HUDEP-2 (cell line): Measurements from ENCODE around the gene AKR7A2.

Source experiments
- DNase-seq, 76 experiments: peaks; one replicate each; lab custom pipeline; 2025; ENCODE audit not compliant: unreplicated experiment in 76 of 76; lab: John Stamatoyannopoulos, UW

Gene AKR7A2

DNA sequence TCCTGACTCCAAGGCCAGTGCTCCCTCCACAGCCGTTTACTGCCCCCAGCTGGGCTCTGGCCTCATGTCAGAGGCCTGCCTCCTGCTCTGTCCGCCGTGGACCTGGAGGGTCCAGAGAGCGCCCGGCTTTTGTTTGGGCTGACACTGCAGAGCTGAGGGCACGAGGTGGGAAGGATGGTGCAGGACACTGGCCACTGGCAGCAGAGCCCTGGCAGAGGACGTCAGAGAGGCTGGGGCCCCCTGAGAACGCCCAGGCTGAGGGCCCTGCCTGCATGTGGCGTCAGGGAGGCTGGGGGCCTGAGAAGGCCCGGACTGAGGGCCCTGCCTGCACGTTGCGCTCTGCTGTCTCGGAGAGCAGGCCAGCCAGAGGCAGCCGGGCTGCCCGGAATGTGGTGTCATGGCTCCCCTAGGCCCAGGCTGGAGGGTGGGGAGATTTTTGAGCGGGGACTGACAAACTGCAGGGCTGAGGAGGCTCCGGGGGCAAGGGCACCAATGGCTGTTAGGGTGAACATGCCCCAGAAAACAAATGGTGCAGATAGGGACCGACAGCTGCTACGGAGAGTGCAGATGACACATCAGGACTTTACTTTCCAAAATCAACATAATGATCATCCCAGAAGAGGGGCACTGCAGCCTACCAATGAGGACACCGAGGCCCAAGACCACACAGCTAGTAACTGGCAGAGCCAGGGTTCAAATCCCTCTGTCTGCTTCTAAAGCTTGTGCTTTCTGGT lies 31.8 kb upstream of the AKR7A2 start:
- no peak for DNase-seq

DNA sequence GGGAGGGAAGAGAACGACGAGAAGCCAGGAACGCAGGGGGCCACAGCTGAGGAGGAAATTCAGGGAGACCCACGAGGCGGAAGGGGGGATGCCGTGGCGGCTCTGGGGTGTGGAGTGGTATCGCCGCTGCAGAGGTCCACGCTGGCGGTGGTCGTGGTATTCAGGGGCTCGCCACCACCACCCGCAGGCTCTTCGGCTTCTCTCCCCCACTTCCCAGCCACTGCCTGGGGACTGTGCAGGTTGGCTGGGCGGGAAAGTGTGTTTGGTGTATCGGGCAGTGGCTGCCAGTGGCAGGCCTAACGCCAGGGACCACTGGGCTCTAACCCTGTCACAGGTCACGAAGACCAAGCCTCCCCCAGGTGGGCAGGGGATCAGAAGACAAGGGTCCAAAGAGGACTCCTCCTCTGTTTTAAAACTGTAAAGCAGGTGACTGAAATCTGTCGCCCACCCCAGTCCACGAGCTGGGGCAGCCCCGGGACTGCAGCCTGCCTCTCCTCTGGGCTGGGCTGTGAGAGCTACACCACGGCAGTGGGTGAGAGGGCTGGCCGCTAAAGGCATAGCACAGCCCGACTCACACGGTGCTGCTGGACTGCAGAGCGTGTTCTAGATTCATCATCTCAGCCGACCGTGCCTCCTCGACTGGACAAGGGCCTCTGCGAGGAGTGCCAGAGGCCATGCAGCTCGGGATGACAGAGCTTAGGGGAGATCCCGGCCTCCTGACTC lies 31.1 kb upstream of the AKR7A2 start:
- no peak for DNase-seq

DNA sequence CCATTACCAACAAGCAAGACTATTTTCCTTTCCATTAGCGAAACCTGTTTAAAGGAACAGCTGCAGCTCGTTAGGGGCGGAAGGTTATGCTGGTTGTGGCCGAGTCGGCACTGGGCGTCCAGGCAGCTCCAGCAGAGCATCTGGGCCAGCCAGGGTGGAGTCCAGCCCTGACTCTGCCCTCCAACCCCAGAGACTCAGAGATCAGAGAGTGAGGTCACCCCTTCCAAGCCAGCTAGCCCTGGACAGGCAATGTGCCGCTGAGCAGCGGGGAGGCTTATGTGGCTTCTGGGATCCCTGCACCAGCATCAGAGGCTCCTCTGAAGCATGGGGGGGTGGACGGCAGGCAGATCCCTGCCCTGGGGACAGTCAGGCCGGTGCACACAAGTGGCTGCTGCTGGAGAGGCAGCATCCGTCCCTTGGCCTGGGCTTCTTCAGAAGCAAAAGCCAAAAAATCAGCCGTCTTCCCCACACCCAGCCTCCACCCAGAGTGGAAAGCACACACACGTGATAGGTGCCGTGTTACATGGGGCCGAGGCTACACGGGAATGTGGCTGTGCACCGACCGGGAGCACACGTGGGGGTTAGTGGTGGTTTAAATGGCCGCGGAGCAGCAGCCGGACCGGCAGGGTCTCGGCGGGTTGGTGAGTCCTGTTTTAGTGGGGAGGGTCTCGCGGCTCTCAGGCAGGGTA lies 30.3 kb upstream of the AKR7A2 start:
- DNase-seq = no peak

DNA sequence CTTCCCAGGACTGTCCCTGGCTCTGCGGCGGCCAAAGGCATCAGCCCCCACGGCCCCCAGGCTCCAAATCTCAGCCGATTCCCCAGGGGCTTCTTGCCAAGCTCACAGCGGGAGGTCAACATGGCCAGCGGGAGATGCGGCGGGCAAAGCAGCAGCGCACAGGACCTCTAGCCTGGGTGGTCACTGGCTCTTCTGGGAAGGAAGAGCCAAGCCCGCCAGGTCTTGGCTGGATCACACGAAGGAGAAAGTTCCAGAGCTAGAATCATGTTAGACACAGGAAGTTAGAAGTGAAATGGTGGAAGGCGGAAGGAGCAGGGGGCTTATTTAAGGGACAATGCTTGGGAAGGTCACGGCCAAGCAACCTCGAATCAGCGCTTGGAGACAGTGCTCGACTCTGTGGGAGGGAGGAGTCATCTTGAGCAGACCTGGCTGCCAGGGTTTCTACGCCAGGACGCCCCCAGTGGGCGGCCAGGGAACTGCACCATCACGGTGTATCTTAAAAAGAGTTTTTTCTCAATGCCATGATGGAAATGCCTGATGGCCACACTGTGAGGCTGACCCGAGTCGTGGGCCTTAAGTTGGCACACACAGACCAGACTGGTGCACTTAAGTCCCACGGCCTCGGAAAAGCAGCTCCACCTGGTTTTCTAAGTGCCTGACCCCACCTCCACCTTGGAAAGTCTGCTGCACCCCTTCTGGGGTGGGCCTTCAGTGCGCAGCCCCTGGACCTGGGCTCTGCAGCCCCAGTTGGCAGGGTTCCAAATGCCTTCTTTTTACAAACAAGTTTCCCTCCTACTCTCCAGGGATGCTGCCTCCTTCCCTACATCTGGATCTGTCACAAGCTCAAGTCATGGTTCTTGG lies 29.5 kb upstream of the AKR7A2 start:
- DNase-seq = peak in 67 of 76 experiments; percentile 13 to 85 (median 58)

DNA sequence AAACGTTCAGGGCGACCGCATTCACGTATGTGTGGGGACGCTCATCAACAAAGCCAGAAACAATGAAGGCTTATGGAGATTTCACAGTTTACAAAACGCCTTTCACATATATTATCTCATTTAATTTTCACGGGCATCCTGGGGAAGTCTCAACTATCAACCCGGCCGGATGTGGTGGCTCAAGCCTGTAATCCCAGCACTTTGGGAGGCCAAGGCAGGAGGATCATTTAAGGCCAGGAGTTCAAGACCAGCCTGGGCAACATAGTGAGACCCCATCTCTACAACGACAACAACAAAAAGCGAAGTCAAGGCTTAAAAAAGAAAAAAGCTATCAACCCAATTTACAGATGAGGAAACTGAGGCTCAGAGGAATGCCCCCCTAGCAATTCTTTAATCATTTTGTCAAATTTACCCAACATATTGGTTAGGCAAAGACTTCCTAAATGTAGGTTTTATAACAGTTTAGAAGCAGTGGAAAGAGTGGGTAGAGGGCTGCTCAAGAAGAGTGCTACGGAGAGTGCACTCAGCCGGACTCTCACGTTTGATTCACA lies 28.5 kb upstream of the AKR7A2 start:
- DNase-seq = no peak

DNA sequence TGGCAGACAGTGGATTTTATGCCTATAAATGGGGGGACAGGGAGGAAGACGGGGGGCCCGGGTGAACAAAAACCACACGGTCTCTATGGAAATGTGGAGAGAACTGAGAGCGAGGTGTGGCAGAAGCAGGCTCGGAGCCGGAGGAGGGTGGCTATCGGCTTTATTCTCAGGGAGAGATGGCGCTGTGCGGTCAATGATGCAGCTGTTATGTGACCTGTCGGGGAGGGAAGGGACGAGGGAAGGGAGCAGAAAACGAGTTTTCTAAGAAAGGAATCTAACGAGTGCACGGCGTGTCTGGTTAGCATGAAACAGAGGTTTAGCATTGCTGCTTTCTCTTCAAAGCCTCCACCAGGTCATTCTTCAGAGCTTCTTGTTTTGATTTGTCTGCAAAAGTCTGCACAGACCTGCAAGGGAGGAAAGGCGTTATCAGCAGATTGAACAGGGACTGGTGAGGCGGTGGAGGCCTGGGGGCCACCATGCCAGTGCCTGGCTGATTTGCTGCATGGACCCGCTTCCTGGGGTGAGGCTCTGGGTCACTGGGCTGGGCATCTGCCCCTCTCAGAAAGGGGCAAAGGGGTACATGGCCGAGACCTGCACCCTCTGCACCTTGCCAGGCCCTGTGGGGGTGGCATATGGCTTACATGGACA lies 27.4 kb upstream of the AKR7A2 start:
- no peak for DNase-seq

DNA sequence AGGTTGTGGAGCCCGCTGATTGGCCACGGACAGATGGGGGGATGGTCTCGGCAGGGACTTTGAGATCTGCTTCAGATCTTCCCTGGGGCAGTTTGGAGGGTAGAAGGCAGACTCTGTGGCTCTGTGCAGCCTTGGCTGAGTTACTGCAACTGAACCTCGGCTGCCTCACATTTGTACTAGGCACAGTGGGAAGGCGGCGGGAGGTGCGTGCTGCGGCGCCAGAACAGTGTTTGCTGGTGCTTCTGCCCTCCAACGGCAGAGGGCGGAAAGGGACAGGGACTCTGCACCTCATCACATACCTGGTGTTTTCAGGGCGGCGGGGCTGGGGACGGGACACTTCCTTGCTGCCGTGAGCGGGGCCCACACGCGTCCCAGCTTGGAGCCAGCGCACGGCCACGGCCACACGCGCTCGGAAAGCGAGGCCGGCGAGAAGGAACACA lies 26.4 kb upstream of the AKR7A2 start:
- DNase-seq = no peak

DNA sequence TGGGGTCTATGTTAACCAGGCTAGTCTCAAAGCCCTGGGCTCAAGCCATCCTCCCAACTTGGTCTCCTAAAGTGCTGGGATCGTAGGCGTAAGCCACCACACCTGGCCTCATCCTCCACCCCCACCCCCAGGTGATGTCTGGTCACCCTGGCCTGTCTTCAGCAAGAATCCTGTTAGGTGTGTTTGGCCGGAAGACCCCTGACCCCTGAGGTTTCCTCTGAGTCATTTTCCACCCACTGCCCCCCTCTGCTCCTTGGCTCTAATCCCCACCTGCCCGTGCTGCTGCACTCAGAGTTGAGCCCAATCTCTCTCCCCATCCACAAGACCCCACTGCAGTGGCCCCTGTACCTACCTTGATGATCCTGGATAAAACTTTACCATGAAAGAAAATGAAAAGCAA lies 25.3 kb upstream of the AKR7A2 start:
- no peak for DNase-seq

DNA sequence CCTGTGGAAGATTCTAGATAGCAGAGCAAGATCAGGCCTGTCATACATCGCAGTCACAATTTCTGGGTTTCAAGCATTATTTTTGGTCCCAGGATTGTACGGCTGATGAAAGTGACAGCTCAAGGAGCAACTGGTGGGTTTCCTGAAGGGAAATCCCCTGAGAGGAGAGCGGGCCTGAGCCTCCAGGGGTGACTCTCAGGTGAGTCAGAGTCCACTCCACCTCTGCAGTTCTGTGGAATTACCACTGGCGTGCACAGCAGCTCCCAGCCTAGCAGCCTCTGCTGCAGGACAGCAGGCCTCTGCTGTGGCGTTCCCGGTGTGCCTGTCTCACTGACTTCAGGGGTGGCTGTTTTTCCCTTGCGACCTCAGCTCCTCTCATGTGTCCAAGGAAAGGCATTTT lies 24.6 kb upstream of the AKR7A2 start:
- DNase-seq = no peak

DNA sequence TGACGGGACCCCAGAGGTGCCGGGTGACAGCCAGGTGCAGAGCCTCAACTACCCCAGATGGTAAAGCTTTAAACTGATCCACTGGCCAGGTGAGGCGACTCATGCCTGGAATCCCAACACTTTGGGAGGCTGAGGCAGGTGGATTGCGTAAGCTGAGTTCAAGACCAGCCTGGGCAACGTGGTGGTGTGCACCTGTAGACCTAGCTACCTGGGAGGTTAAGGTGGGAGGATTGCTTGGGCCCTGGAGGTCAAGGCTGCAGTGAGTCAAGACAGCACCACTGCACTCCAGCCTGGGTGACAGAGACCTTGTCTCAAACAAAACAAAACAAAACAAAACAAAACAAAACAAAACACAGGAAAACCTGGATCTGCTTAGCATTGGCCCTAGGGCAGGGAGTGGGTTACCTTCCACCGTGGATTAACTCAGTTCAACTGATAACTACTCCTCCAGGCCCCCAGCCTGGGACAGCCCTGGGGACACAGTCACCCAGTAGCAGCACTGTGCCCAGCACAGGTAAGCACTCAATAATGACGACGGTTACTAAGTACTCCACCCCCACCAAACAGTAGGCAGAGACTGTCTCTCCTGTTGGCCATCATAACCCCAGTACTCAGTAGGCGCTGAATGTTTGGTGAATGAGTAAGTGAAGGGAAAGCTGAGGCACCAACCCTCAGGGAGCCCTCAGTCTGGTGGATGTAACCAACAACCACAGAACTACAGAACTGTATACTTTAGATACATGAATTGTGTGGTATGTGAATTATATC lies 21.8 kb upstream of the AKR7A2 start:
- DNase-seq = no peak

DNA sequence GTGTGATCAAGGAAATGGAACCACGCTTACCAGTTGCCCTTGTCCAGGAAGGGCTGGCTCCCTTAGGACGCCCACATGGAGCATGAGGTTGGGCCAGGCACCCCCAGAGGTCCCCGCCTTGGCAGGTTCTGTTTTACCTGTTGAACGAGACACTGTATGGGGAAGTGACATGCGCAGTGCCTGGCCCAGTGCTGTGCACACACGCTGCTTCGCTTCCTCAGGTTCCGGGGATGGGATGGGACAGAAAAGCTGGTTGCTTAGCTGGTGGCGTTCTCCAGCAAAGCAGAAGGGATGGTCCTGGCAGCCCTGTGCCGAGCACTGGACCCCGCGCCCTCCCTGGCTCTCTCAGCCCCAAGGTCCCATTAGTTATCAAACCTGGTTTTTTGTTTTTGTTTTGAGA lies 20.9 kb upstream of the AKR7A2 start:
- no peak for DNase-seq

DNA sequence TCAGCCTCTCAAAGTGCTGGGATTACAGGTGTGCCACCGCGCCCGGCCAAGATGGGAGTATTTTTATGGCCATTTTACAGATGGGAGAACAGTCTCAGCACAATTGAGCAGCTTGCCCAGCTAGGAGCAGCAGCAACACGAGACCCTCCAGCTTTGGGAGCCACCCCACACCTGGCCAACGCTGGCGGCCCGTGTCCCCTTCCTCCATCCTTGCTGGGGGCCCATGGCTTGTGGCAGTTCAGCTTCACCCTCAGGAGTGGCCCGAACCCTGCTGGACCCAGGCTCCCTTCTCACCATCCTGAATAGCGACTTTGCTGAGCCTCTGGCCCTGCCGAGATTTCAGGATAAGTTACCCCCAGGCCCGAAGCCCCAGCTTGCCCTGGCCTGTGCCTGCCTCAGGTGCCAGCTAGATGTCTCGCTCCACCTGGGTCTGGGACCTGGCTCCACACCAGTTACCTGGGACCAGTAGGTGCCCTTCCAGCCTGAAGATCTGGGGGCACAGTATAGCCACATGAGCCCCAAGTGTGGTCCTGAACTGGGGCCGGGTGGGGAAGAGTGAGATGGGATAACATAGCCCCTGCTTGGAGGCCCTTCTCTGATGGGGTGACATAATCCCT lies 19.4 kb upstream of the AKR7A2 start:
- no peak for DNase-seq

DNA sequence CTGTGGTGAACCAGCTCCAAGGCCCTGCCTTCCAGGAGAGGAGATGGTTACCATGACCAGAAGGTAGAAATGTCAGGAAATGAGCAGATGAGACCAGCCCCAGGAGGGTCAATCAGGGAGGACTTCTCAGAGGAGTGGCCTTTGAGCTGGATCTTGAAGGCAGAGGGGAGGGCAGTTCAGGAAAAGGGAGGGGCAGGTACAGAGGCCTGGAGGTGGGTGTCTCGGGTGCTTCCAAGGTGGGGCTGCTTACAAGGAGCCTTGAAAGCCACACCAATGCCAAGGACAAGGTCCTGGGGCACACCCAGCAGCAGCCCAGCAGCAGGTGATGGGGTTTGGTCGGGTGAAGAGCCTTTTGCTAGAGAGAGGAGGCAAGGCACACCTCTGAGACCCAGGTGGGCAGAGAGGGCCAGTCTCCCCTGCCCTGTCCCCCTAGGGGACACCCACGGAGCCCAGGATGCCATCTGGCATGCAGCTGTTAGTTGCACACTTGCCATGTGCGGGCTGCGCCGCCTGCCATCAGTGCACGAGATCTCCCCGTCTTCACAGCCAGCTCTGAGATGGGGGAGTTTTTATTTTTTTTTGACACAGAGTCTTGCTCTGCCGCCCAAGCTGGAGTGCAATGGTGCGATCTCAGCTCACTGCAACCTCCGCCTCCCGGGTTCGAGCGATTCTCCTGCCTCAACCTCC lies 18.6 kb upstream of the AKR7A2 start:
- no peak for DNase-seq

DNA sequence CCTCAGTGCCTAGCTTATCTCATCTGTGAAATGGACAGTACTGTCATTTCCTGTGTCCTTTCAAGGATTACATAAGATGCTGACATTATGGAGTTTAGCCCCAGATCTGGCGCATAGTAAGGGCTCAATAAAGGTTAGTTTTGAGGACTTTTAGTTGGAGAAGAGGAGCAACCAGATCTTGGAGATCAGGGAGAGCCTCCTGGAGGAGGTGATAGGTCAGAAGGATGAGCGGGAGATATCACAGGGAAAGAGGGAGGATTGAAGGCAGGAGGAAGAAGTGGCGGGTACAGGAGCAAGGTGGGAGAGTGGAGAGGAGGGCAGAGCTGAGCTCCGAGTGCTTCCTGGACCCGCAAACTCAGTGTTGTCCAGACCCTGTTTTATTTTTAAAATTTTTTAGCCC lies 17.7 kb upstream of the AKR7A2 start:
- DNase-seq = no peak

DNA sequence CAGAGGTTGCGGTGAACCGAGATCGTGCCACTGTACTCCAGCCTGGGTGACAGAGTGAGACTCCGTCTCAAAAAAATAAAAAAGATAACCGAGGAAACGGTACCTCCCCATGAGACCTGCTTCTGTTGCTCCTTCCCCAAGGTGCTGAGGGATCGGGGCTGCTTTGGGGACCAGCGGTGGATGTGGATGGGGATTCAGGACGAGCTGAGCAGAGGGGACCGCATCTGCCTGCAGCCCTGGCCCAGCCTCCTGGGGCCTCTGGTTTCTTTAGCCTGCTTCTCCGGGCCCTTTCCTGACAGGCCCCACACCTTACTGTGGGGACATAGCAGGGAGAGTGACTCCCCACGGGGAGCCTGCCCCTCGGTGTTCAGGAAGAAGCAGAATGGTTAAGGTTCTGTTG lies 17.2 kb upstream of the AKR7A2 start:
- no peak for DNase-seq

DNA sequence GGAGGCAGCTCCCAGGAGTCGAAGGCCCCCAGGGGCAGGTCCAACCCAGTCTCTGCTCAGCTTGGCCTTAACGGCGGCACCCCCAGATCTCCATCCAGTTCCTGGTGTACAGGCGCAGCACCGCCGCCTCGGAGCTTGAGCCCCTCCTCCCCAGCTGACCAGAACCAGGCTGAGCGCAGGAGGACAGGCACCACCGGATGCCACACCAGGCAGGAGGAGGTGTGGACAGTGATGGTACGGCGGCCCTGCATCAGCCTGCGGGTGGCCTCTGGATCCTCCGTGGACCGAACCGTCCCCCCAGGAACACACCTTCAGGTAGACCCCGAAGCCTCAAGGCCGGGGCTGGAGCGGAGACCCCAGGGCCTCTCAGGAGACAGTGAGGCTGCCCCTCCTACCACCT lies 16.5 kb upstream of the AKR7A2 start:
- no peak for DNase-seq

DNA sequence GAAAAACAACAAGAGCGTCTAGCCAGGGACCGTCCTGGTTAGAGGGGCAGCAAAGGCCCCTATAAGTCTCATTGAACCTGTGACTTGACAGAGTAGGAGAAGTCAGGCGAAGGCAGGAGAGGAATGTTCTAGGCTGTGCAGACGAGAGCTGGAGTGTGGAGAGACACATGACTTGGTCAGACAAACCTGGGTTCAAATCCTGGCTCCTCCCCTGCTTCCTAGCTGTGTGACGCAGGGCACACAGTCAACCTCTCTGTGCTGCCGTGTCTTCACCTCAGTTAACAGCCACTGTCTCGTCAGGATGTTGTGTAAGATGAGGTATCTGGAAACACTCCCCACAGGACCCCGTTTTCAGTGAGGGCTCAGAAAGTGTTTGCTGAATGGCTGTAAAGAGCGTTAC lies 15.8 kb upstream of the AKR7A2 start:
- DNase-seq = no peak

DNA sequence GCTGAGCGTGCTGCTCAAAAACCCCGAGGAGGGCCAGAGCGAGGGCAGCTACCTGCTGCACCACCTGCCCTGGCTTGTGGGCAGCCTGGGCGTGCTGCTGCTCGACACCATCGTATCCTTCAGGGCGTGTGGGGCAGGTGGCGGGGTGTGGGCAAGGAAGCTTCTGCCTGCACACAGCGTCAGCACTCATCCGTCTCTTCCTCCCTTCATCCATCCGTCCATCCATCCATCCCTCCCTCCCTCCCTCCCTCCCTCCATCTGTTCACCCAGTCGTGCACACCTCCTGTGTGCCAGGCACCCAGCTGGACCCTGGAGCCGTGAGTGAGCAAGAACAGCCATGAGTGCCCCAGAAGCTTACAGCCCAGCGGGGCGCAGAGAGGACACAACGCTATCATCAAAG lies 15.4 kb upstream of the AKR7A2 start:
- no peak for DNase-seq

DNA sequence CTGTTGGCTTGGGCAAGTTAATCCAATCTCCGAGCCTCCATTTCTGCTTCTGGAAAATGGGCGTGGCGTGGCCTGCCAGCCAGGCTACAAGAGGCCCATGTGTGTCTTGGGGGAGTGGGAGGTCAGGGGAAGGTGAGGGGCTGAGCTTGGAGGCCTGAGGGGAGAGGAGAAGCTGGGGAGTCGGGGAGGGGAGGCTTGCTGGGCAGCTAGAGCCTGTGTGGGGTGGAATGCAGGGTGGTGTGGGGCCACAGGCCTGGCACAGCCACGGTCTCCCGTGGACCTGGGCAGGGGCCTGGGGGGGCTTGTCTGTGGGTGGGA lies 14.8 kb upstream of the AKR7A2 start:
- DNase-seq = no peak
